Chondrocyte (in vitro differentiated cells): ENCODE data around the gene TREML1. TPM values are rescaled to one million over a fixed set of nuclear protein-coding genes. Genes with fewer than 3 reads are reported as not detected.
A peak's percentile ranks its signal among the peaks of the same experiment; 100 is the strongest.

ENCODE experiments used
- DNase-seq: peaks from one replicate; pipeline ENCODE4 v3.0.0; 2021; ENCODE audit warnings: mixed read lengths, low spot score
- H3K27ac Mint-ChIP-seq: one replicate; pipeline ENCODE4 v1.8.0; 2021; ENCODE audit warnings: mild to moderate bottlenecking, moderate library complexity, mixed read lengths; ENCODE audit not compliant: unreplicated experiment
- H3K27me3 Mint-ChIP-seq: 2 replicates; pipeline ENCODE4 v1.8.0; 2021; ENCODE audit warnings: low read depth, mixed read lengths
- H3K36me3 Mint-ChIP-seq: 2 replicates; pipeline ENCODE4 v1.8.0; 2021; ENCODE audit warnings: low read depth, mixed read lengths
- H3K4me1 Mint-ChIP-seq: 2 replicates; pipeline ENCODE4 v1.8.0; 2021; ENCODE audit warnings: low read depth, mild to moderate bottlenecking, mixed read lengths
- H3K4me3 Mint-ChIP-seq: one replicate; pipeline ENCODE4 v1.8.0; 2021; ENCODE audit warnings: mild to moderate bottlenecking, moderate library complexity, mixed read lengths; ENCODE audit not compliant: unreplicated experiment
- H3K9me3 Mint-ChIP-seq: 2 replicates; pipeline ENCODE4 v1.8.0; 2021; ENCODE audit warnings: low read depth, mixed read lengths
- total RNA-seq: library from RNA; stranded (reverse); gene quantifications from 3 replicates; pipeline ENCODE4 v1.2.1, GENCODE V29; 2021
- TF ChIP-seq, protein P1 (sequence below): fragments of 200-600 bp; sonication (generic); IDR thresholded peaks from 2 replicates; pipeline ENCODE4 v1.5.0; 2021; ENCODE audit warnings: antibody characterized with exemption, mild to moderate bottlenecking, moderate library complexity

The TREML1 gene
- total RNA-seq, 1 donor from 2014 or later: not detected

- Mint-ChIP-seq H3K9me3 (no peaks in the 10 kb centered on the region), H3K36me3 (no peaks in the 10 kb centered on the region), H3K27ac (peak overlapping the region; percentile 70), H3K27me3 (peaks cover 28% of the 10 kb centered on the region), H3K4me3 (no peak overlapping the region), H3K4me1 (peaks cover 8% of the 10 kb centered on the region)
- TF ChIP-seq, protein P1, sequence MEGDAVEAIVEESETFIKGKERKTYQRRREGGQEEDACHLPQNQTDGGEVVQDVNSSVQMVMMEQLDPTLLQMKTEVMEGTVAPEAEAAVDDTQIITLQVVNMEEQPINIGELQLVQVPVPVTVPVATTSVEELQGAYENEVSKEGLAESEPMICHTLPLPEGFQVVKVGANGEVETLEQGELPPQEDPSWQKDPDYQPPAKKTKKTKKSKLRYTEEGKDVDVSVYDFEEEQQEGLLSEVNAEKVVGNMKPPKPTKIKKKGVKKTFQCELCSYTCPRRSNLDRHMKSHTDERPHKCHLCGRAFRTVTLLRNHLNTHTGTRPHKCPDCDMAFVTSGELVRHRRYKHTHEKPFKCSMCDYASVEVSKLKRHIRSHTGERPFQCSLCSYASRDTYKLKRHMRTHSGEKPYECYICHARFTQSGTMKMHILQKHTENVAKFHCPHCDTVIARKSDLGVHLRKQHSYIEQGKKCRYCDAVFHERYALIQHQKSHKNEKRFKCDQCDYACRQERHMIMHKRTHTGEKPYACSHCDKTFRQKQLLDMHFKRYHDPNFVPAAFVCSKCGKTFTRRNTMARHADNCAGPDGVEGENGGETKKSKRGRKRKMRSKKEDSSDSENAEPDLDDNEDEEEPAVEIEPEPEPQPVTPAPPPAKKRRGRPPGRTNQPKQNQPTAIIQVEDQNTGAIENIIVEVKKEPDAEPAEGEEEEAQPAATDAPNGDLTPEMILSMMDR: no peak
- no peak for DNase-seq
Observed at GRCh38 chr6:41199552-41200246, 45.6 kb upstream of the TREML1 start.

- no peak for DNase-seq
- H3K27ac Mint-ChIP-seq: no peak overlapping the region
- peaks cover 45% of the 10 kb centered on the region for H3K27me3 Mint-ChIP-seq
- no peaks in the 10 kb centered on the region for H3K9me3 Mint-ChIP-seq
- no peaks in the 10 kb centered on the region for H3K36me3 Mint-ChIP-seq
- H3K4me1 Mint-ChIP-seq: peaks cover 8% of the 10 kb centered on the region
- TF ChIP-seq, protein P1: no peak
- no peak overlapping the region for H3K4me3 Mint-ChIP-seq
Observed at GRCh38 chr6:41197234-41197633, 43.1 kb upstream of the TREML1 start.

DNA sequence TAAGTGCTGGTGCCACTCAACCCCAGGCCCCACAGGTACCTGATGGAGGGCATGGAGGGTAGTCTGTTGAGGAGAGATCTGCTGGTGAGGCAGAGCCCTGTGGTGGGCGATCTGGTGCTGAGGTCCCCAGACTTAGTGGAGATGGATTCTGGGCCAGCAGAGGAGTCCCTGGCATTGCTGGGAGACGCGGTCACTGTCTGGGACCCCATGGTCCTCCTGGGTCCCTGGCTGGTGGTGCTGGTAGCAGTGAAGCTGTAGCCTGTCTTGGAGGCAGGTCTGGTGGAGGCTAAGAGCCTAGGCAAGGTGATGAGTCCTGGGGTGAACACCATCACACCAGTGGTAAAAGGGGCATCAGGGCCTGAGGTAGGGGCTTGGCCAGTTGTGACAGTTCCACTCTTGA lies 40.2 kb upstream of the TREML1 start:
- Mint-ChIP-seq H3K9me3 (peaks cover 9% of the 10 kb centered on the region), H3K36me3 (peaks cover 2% of the 10 kb centered on the region), H3K27me3 (peaks cover 48% of the 10 kb centered on the region), H3K27ac (no peak overlapping the region), H3K4me1 (no peaks in the 10 kb centered on the region), H3K4me3 (no peak overlapping the region)
- TF ChIP-seq, protein P1: no peak
- no peak for DNase-seq

DNA sequence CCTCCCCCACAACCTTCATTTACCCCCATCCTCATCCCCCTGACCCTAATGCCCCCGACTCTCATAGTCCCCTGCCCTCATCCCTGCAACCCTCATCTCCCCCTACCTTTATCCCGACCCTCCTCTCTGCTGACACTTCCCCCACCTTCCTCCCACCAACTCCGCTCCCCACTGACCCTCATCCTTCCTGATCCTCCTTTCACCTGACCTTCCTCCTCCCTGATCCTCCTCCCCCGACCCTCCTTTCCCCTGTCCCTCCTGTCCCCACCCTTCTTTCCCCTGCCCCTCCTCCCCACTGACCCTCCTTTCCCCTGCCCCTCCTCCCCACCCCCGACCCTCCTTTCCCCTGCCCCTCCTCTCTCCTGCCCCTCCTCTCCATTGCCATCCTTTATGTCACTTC lies 39.7 kb upstream of the TREML1 start:
- Mint-ChIP-seq H3K36me3 (peaks cover 2% of the 10 kb centered on the region), H3K9me3 (peaks cover 10% of the 10 kb centered on the region), H3K27ac (no peak overlapping the region), H3K4me1 (no peaks in the 10 kb centered on the region), H3K27me3 (peaks cover 48% of the 10 kb centered on the region), H3K4me3 (no peak overlapping the region)
- DNase-seq: no peak
- TF ChIP-seq, protein P1: no peak

GRCh38 chr6:41193171-41193734 lies 39.1 kb upstream of the TREML1 start:
- Mint-ChIP-seq H3K4me1 (no peaks in the 10 kb centered on the region), H3K36me3 (peaks cover 2% of the 10 kb centered on the region), H3K27ac (no peak overlapping the region), H3K9me3 (peaks cover 10% of the 10 kb centered on the region), H3K27me3 (peaks cover 51% of the 10 kb centered on the region), H3K4me3 (no peak overlapping the region)
- TF ChIP-seq, protein P1: no peak
- no peak for DNase-seq
